B cell (primary cell): ENCODE data around the gene SNX14. TPM values are rescaled to one million over a fixed set of nuclear protein-coding genes. Genes with fewer than 3 reads are reported as not detected.

Experiments
- ATAC-seq: fragments of 200-7000 bp; cut with Tn5 transposase; one replicate; pipeline ENCODE4 v1.10.0; 2021; ENCODE audit warnings: low read depth, mild to moderate bottlenecking, moderate number of reproducible peaks, moderate library complexity
- CTCF ChIA-PET: fragments of 350-600 bp; sonication (Branson Sonifier 250); formaldehyde crosslinking; loops from one replicate; lab custom pipeline; 2021; ENCODE audit warnings: antibody characterized with exemption, inconsistent platforms; lab: Charles Lee
- POLR2A ChIA-PET: fragments of 350-600 bp; sonication (Branson Sonifier 250); formaldehyde crosslinking; loops from one replicate; lab custom pipeline; 2021; ENCODE audit warnings: antibody characterized with exemption; lab: Charles Lee
- DNase-seq: peaks from one replicate; pipeline ENCODE4 v3.0.0; 2013
- H2AFZ ChIP-seq: 2 replicates; pipeline ENCODE4 v1.6.1; 2012; ENCODE audit warnings: mild to moderate bottlenecking, low read depth, low read length; ENCODE audit not compliant: insufficient read depth, poor library complexity, severe bottlenecking
- H3K27ac ChIP-seq, 2 donors: 1 replicate in 1 of 2; 2 replicates in 1 of 2; pipeline ENCODE4 v1.5.1; 2012 to 2013; ENCODE audit warnings: low read length in 2 of 2, mild to moderate bottlenecking in 2 of 2, moderate library complexity in 1 of 2
- H3K27me3 ChIP-seq, 4 experiments: fragments of 200-600 bp in 1 of 4; sonication (generic) in 1 of 4; replicated peaks in 1 of 4; 1 replicate in 2 of 4; 2 replicates in 2 of 4; pipeline versions ENCODE4 v1.6.1 to v1.7.0; 2013 to 2016; ENCODE audit warnings: low read length in 3 of 4, mild to moderate bottlenecking in 2 of 4, mixed read lengths in 1 of 4, moderate library complexity in 1 of 4; ENCODE audit not compliant: insufficient read depth in 4 of 4, control insufficient read depth in 3 of 4; ENCODE audit errors: control extremely low read depth in 1 of 4
- H3K36me3 ChIP-seq, 2 experiments: replicated peaks in 1 of 2; 1 replicate in 1 of 2; 2 replicates in 1 of 2; pipeline versions ENCODE4 v1.6.1 to v1.7.1; 2013; ENCODE audit warnings: low read length in 1 of 2; ENCODE audit not compliant: insufficient read depth in 2 of 2, control insufficient read depth in 1 of 2; ENCODE audit errors: control extremely low read depth in 1 of 2, extremely low read depth in 1 of 2
- H3K4me1 ChIP-seq, 2 donors: fragments of 200-600 bp in 1 of 2; sonication (generic) in 1 of 2; 1 replicate in 1 of 2; 2 replicates in 1 of 2; pipeline versions ENCODE4 v1.5.1 to v1.6.1; 2013 to 2017; ENCODE audit warnings: low read length in 2 of 2; ENCODE audit not compliant: control insufficient read depth in 2 of 2, insufficient read depth in 2 of 2
- H3K4me2 ChIP-seq: replicated peaks from 2 replicates; pipeline ENCODE3; 2012; ENCODE audit warnings: mild to moderate bottlenecking, low read depth, low read length; ENCODE audit not compliant: poor library complexity, severe bottlenecking
- H3K4me3 ChIP-seq, 5 experiments: fragments of 200-600 bp in 1 of 5; sonication (generic) in 1 of 5; 1 replicate in 3 of 5; 2 replicates in 2 of 5; pipeline versions ENCODE4 v1.5.1 to v1.7.0; 2011 to 2016; ENCODE audit warnings: low read length in 4 of 5, mild to moderate bottlenecking in 4 of 5, low read depth in 2 of 5, control low read depth in 1 of 5, moderate library complexity in 1 of 5; ENCODE audit not compliant: insufficient read depth in 1 of 5; ENCODE audit errors: control extremely low read depth in 1 of 5, extremely low read depth in 1 of 5
- H3K79me2 ChIP-seq: fragments of 200-600 bp; sonication (generic); one replicate; pipeline ENCODE4 v1.6.0; 2016; ENCODE audit warnings: low read length; ENCODE audit not compliant: control insufficient read depth, insufficient read depth
- H3K9ac ChIP-seq: fragments of 200-600 bp; sonication (generic); 2 replicates; pipeline ENCODE4 v1.6.1; 2017; ENCODE audit warnings: mild to moderate bottlenecking, low read length, moderate library complexity
- H3K9me3 ChIP-seq, 3 donors: one replicate each; pipeline versions ENCODE4 v1.6.1 to v1.7.1; 2013; ENCODE audit warnings: low read length in 2 of 3; ENCODE audit not compliant: control insufficient read depth in 2 of 3, insufficient read depth in 1 of 3; ENCODE audit errors: control extremely low read depth in 1 of 3
- H4K20me1 ChIP-seq: 2 replicates; pipeline ENCODE4 v1.6.0; 2012; ENCODE audit warnings: mild to moderate bottlenecking, low read length; ENCODE audit not compliant: insufficient read depth, control insufficient read depth, poor library complexity, severe bottlenecking
- H3K27ac Mint-ChIP-seq: one replicate; pipeline ENCODE4 v1.8.0; 2021; ENCODE audit warnings: mixed read lengths
- H3K27me3 Mint-ChIP-seq: one replicate; pipeline ENCODE4 v1.8.0; 2021; ENCODE audit warnings: mixed read lengths
- H3K4me1 Mint-ChIP-seq: one replicate; pipeline ENCODE4 v1.8.0; 2021; ENCODE audit warnings: mixed read lengths
- H3K4me3 Mint-ChIP-seq: one replicate; pipeline ENCODE4 v1.8.0; 2021; ENCODE audit warnings: mixed read lengths
- H3K9me3 Mint-ChIP-seq: one replicate; pipeline ENCODE4 v1.8.0; 2022; ENCODE audit warnings: mixed read lengths; ENCODE audit not compliant: insufficient read depth
- EZH2 ChIP-seq: IDR thresholded peaks from 2 replicates; pipeline ENCODE4 v1.6.1; 2012; ENCODE audit warnings: borderline replicate concordance, low read depth, mild to moderate bottlenecking, moderate library complexity, low read length; ENCODE audit not compliant: insufficient read depth, poor library complexity, severe bottlenecking
- WGBS: methylation state at CpG from one replicate; pipeline ENCODE4 v1.1.5; 2013; ENCODE audit warnings: missing lambda C conversion rate; ENCODE audit not compliant: insufficient coverage; 5-methylcytosine and 5-hydroxymethylcytosine counted together
- intact Hi-C: fragments of 100-400 bp; cut with micrococcal nuclease; formaldehyde crosslinking; loops from one replicate; pipeline ENCODE4 v1.10.0; 2022
- polyA plus RNA-seq: library from polyadenylated mRNA; depleted of rRNA; stranded (reverse); fragments of >200 nt; gene quantifications from 2 replicates; pipeline ENCODE4 v1.2.3, GENCODE V29; 2012
- total RNA-seq, 2 donors: library from RNA; stranded (reverse); fragments of 120-200 nt in 1 of 2; gene quantifications; 1 replicate in 1 of 2; 2 replicates in 1 of 2; pipeline versions ENCODE4 v1.2.3 to v1.2.4, GENCODE V29; 2013 to 2022
- TF ChIP-seq, protein P1 (sequence below): fragments of 200-600 bp; IDR thresholded peaks from one replicate; pipeline ENCODE4 v1.8.0; 2022; ENCODE audit warnings: antibody characterized with exemption, mild to moderate bottlenecking

The SNX14 gene
- total and polyA plus RNA-seq, 2 donors (not counting 1 experiment from before 2014, with no cell fraction given): 36.9 to 80.0 TPM

DNA sequence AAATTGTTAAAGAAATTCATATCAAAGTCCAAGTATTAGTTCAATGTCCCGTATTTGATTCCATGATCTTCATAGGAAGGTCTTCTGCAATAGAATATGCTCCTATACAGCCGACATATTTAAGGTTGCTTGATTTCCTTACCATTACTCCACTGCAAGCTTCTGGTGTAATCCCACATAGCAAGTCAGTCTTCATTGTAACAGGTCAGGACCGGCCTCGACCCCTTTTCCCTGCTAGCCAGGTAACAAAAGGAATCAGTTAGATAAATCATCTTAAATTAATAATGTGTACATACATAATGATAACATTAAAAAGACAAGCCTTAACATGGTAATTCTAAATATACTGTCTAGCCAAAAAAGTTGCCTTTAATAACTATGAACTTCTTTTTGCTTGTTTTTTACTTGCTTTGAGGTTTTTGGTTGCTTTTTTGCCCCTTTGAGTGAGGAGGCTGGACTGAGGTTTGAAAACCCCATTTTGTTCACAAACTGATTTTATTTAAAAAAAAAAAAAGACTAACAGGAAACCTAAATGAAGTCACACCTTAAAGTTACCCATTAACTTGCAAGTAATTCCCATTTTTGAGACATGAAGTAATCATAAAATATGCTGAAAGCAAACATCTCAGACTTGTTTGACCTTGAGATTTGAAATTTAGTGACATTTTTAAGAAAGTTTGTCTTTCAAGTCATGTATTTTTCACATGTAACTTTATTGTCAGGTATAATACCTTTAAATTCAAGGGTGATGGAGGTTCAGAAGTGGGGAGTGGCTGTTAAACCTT, 19.2 kb upstream of the SNX14 start:
- Histone ChIP-seq H3K4me3 (no peak overlapping the region), H3K9ac (no peak overlapping the region), H3K9me3 (no peaks in the 10 kb centered on the region), H3K79me2 (peaks cover 7% of the 10 kb centered on the region), H3K4me1 (no peaks in the 10 kb centered on the region), H3K4me2 (no peak overlapping the region), H4K20me1 (peaks cover 21% of the 10 kb centered on the region), H3K27ac (no peak overlapping the region), H2AFZ (no peak overlapping the region), H3K36me3 (peaks cover 29 to 72% of the 10 kb centered on the region in 2 experiments), H3K27me3 (no peaks in the 10 kb centered on the region)
- ATAC-seq (no peak), DNase-seq (no peak)
- WGBS: 100% methylated on average over 2 of the region's 4 CpGs
- H3K27ac Mint-ChIP-seq: no peak overlapping the region
- intact Hi-C loops: no loop called here
- no peak overlapping the region for H3K4me3 Mint-ChIP-seq
- ChIA-PET POLR2A (no interaction called here), CTCF (no interaction called here)
- H3K4me1 Mint-ChIP-seq: no peaks in the 10 kb centered on the region
- TF ChIP-seq, protein P1, sequence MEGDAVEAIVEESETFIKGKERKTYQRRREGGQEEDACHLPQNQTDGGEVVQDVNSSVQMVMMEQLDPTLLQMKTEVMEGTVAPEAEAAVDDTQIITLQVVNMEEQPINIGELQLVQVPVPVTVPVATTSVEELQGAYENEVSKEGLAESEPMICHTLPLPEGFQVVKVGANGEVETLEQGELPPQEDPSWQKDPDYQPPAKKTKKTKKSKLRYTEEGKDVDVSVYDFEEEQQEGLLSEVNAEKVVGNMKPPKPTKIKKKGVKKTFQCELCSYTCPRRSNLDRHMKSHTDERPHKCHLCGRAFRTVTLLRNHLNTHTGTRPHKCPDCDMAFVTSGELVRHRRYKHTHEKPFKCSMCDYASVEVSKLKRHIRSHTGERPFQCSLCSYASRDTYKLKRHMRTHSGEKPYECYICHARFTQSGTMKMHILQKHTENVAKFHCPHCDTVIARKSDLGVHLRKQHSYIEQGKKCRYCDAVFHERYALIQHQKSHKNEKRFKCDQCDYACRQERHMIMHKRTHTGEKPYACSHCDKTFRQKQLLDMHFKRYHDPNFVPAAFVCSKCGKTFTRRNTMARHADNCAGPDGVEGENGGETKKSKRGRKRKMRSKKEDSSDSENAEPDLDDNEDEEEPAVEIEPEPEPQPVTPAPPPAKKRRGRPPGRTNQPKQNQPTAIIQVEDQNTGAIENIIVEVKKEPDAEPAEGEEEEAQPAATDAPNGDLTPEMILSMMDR: no peak
- no peak for TF ChIP-seq EZH2
- no peaks in the 10 kb centered on the region for H3K27me3 Mint-ChIP-seq
- H3K9me3 Mint-ChIP-seq: no peaks in the 10 kb centered on the region

DNA sequence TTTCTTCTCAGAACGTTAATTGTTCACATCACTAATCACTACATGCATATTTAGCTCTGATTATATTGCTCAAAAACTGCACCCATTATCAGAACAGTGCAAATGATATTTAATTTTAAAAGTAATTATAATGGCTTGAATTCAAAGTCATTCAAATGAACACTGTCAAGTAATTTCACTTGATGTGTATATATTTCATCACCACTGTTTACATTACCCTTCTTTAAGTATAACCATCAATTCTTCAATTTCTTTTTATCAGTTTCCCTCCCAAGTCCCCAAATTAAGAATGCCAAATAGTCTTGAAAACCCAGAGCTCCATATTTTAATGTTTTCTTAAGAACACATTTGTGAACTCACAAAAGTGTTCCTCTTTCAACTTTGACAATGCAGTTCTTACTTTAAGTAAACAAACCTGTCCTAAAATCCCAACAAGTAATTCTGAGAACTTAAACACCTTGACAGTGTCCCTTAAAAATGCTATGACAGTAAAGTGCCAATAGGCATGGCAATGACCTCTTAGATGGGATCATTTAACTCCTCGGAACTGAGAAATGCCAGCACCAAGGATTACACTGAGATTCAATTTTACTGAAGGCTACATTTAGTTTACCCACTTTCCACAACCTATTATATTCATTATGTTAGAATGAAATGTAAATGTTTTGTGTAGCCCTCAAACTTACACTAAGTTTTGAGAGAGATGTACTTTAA, 16.7 kb upstream of the SNX14 start:
- Histone ChIP-seq H3K4me1 (no peaks in the 10 kb centered on the region), H3K79me2 (no peaks in the 10 kb centered on the region), H3K9me3 (no peaks in the 10 kb centered on the region), H3K9ac (no peak overlapping the region), H3K4me3 (no peak overlapping the region), H3K27me3 (no peaks in the 10 kb centered on the region), H4K20me1 (peaks cover 3% of the 10 kb centered on the region), H3K36me3 (peaks cover 24 to 51% of the 10 kb centered on the region in 2 experiments), H3K4me2 (no peak overlapping the region), H3K27ac (no peak overlapping the region), H2AFZ (no peak overlapping the region)
- Mint-ChIP-seq H3K4me3 (no peak overlapping the region), H3K9me3 (no peaks in the 10 kb centered on the region), H3K4me1 (no peaks in the 10 kb centered on the region), H3K27me3 (no peaks in the 10 kb centered on the region), H3K27ac (no peak overlapping the region)
- intact Hi-C loops: loop anchor here (2.0 kb wide), 1 partner anchor 14 kb away; no protein-coding TSS in a partner anchor
- WGBS: no CpG with 5 or more reads among the region's 2 CpGs
- POLR2A ChIA-PET: no interaction called here
- CTCF ChIA-PET: no interaction called here
- TF ChIP-seq EZH2: no peak
- TF ChIP-seq, protein P1: no peak
- ATAC-seq (no peak), DNase-seq (no peak)
